ENCODE results near the gene SLX4.

Gene SLX4

GRCh38 chr16:3651461-3652372, 40.3 kb upstream of the SLX4 start:
- H3K27ac ChIP-seq (ENCODE audit: low read depth, low read length, severe bottlenecking): no peak overlapping the region
- H3K4me1 ChIP-seq (ENCODE audit: control insufficient read depth, insufficient read depth, low read length, poor library complexity, severe bottlenecking): no peaks in the 10 kb centered on the region
- 87 to 88% methylated on average over 14 to 17 of the region's 18 CpGs for WGBS, 2 experiments (ENCODE audit: insufficient coverage in 2 of 2)
- no peak overlapping the region for H3K4me3 ChIP-seq (ENCODE audit: extremely low read depth, insufficient read depth, low read length, poor library complexity, severe bottlenecking)
- peaks cover 43% of the 10 kb centered on the region for H3K36me3 ChIP-seq (ENCODE audit: control insufficient read depth, insufficient read depth, low read length)
- H3K9me3 ChIP-seq (ENCODE audit: control insufficient read depth, low read length): no peaks in the 10 kb centered on the region

DNA sequence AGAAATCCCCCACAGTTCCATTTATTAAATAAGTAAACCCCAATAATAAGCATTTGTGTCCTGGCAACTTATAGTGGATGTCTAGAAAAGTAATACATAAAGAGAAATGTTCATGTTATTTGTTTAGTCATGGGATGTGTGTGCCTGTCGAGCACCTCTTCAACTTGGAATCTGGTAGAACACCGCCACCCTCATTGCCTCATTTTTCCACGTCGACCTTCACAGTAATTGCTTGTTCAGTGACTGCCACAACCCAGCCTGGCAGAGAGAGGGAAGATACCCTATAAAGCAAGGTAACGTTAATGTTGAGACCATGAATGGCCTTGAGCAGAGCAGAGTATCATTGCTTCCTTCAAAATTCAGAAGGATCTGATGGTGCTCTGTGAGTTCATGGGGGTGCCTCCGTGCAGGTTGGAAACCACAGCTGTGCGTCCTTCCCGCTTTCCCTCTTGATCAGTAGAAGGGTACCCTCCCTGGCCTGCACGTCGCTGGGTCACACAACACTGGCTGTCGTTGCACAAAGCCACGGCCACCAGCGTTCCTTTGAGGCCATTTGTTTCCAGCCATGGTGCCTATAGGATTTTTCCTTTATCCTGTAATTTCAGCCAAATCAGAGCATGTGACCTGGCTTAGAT, 39.3 kb upstream of the SLX4 start:
- Histone ChIP-seq H3K4me1 (ENCODE audit: control insufficient read depth, insufficient read depth, low read length, poor library complexity, severe bottlenecking) (peaks cover 6% of the 10 kb centered on the region), H3K9me3 (ENCODE audit: control insufficient read depth, low read length) (no peaks in the 10 kb centered on the region), H3K27ac (ENCODE audit: low read depth, low read length, severe bottlenecking) (no peak overlapping the region), H3K4me3 (ENCODE audit: extremely low read depth, insufficient read depth, low read length, poor library complexity, severe bottlenecking) (no peak overlapping the region), H3K36me3 (ENCODE audit: control insufficient read depth, insufficient read depth, low read length) (peaks cover 39% of the 10 kb centered on the region)
- WGBS, 2 experiments (ENCODE audit: insufficient coverage in 2 of 2): 93 to 94% methylated on average over 9 to 13 of the region's 13 CpGs

DNA sequence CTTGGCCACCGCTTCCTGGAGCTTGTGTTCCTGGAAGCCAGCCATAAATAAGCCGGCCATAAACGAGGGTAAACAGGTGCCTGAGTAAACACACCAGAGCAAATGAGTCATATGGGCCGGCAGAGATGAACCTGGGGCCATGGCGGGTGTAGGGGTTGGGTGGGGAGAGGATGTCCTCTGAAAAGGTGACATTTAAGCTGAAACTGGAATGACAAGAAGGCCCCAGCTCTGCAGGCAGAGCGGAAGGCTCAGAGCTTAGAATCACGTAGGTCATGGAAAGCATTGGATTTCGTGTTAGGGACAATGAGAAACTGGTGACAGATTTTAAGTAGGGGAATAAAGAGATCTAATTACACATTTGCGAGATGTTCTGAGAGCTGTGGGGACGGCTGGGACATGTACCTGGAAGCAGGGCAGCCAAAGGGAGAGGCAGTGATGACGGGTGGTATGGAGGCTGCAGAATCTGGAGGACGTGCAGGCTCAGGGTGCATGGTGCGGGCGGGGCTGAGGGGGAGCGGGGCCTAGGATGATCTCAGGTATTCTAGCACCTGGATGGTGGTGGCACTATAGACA, 35.0 kb upstream of the SLX4 start:
- peaks cover 33% of the 10 kb centered on the region for H3K4me1 ChIP-seq (ENCODE audit: control insufficient read depth, insufficient read depth, low read length, poor library complexity, severe bottlenecking)
- no peak overlapping the region for H3K4me3 ChIP-seq (ENCODE audit: extremely low read depth, insufficient read depth, low read length, poor library complexity, severe bottlenecking)
- peaks cover 9% of the 10 kb centered on the region for H3K36me3 ChIP-seq (ENCODE audit: control insufficient read depth, insufficient read depth, low read length)
- no peak overlapping the region for H3K27ac ChIP-seq (ENCODE audit: low read depth, low read length, severe bottlenecking)
- WGBS, 2 experiments (ENCODE audit: insufficient coverage in 2 of 2): 89 to 90% methylated on average over 13 to 14 of the region's 15 CpGs
- no peaks in the 10 kb centered on the region for H3K9me3 ChIP-seq (ENCODE audit: control insufficient read depth, low read length)

- 51 to 61% methylated on average over 13 of the region's 19 CpGs for WGBS, 2 experiments (ENCODE audit: insufficient coverage in 2 of 2)
- H3K4me1 ChIP-seq (ENCODE audit: control insufficient read depth, insufficient read depth, low read length, poor library complexity, severe bottlenecking): peaks cover 33% of the 10 kb centered on the region
- H3K36me3 ChIP-seq (ENCODE audit: control insufficient read depth, insufficient read depth, low read length): peaks cover 7% of the 10 kb centered on the region
- H3K27ac ChIP-seq (ENCODE audit: low read depth, low read length, severe bottlenecking): peak overlapping the region; percentile 62
- no peak overlapping the region for H3K4me3 ChIP-seq (ENCODE audit: extremely low read depth, insufficient read depth, low read length, poor library complexity, severe bottlenecking)
- H3K9me3 ChIP-seq (ENCODE audit: control insufficient read depth, low read length): no peaks in the 10 kb centered on the region
These were observed 34.3 kb upstream of the SLX4 start for GRCh38 chr16:3645504-3646347.

DNA sequence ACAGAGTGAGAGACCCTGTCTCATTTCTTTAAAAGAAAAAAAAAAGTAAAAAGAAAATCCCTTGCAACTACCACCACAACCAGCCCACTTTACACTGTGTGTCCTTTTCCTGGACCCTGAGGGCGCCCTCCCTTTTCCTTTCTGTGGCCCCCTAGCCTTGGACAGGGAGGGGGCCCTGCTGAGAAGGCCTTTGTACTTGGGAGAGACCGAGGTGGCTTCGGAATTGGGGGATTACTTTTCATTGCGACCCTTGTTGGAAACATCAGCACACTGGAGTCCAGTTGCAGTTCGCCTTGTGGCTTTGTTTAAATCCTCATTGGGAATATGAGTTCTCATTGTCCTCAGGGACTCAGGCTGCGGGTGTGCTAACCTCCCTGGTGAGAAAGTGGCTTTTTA, 33.7 kb upstream of the SLX4 start:
- Histone ChIP-seq H3K4me3 (ENCODE audit: extremely low read depth, insufficient read depth, low read length, poor library complexity, severe bottlenecking) (no peak overlapping the region), H3K9me3 (ENCODE audit: control insufficient read depth, low read length) (no peaks in the 10 kb centered on the region), H3K36me3 (ENCODE audit: control insufficient read depth, insufficient read depth, low read length) (peaks cover 8% of the 10 kb centered on the region), H3K27ac (ENCODE audit: low read depth, low read length, severe bottlenecking) (peak overlapping the region; percentile 62), H3K4me1 (ENCODE audit: control insufficient read depth, insufficient read depth, low read length, poor library complexity, severe bottlenecking) (peaks cover 36% of the 10 kb centered on the region)
- 45 to 60% methylated on average over 3 to 5 of the region's 6 CpGs for WGBS, 2 experiments (ENCODE audit: insufficient coverage in 2 of 2)

DNA sequence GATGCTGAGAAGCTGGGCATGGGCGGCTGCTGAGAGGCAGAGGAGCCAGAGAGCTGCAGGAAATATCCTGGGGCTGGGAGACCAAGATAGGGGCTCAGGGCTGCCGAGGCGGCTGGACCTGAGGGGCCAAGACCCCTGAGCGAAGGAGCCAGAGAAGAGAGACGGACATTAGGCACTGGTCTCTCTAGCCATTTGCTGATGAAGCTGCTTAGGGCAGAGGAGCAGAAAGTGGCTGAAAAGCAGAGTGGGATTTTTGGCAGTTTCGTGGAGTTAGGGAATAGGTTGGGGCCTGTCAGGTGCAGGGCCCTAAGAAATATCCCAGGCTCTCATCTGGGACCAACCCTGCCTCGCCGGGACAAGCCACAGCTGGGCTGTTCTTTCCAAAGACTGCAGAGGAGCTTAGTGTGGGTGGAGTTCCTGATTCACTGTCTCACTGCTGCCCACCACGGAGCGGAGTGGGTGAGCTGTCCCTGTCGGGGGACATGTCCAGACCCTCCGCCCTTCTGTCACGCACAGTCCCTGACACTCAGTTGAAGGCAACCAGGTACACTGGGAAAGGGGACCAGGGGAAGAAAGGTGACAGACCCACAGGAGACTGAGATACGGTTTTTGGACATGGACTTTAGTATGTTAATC, 31.8 kb upstream of the SLX4 start:
- H3K4me3 ChIP-seq (ENCODE audit: extremely low read depth, insufficient read depth, low read length, poor library complexity, severe bottlenecking): no peak overlapping the region
- peaks cover 39% of the 10 kb centered on the region for H3K4me1 ChIP-seq (ENCODE audit: control insufficient read depth, insufficient read depth, low read length, poor library complexity, severe bottlenecking)
- H3K36me3 ChIP-seq (ENCODE audit: control insufficient read depth, insufficient read depth, low read length): peaks cover 8% of the 10 kb centered on the region
- no peaks in the 10 kb centered on the region for H3K9me3 ChIP-seq (ENCODE audit: control insufficient read depth, low read length)
- WGBS, 2 experiments (ENCODE audit: insufficient coverage in 2 of 2): 91 to 98% methylated on average over 7 to 11 of the region's 14 CpGs
- H3K27ac ChIP-seq (ENCODE audit: low read depth, low read length, severe bottlenecking): peak overlapping the region; percentile 73

DNA sequence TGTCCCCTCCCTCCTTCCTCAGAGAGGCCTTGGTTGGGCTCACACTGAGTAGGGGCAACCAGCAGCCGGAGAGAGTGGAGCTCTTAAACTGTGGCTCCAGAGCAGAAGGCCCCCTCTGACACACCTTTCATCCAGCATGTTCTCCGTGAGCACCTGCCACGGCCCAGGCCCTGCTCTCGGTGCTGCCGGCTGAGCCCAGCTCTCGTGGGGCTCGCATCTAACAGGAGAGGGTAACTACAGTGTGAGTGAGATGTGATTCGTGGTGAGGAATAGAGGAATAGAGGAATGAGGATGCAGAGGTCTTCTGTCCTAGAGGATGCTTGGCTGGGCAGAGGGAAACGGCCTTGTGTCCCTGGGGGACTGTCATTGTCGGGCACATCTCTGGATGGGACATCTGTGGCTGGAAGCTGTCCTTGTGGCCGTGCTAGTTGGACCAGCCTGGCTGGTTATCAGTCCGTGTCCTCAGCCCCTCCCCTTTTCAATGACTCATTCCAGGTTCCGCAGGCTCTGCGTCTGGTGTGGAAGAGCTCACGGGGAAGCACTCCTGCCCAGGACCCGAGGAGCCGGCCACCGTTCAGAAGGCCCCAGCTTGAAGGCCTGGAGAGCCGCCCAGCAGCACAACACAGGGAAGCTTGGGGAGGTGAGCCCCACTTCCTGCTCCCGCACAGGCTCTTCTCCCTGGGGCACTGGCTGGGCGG, 31.1 kb upstream of the SLX4 start:
- peaks cover 8% of the 10 kb centered on the region for H3K36me3 ChIP-seq (ENCODE audit: control insufficient read depth, insufficient read depth, low read length)
- no peak overlapping the region for H3K4me3 ChIP-seq (ENCODE audit: extremely low read depth, insufficient read depth, low read length, poor library complexity, severe bottlenecking)
- peak overlapping the region; percentile 73 for H3K27ac ChIP-seq (ENCODE audit: low read depth, low read length, severe bottlenecking)
- no peaks in the 10 kb centered on the region for H3K9me3 ChIP-seq (ENCODE audit: control insufficient read depth, low read length)
- peaks cover 43% of the 10 kb centered on the region for H3K4me1 ChIP-seq (ENCODE audit: control insufficient read depth, insufficient read depth, low read length, poor library complexity, severe bottlenecking)
- 76 to 80% methylated on average over 12 to 21 of the region's 21 CpGs for WGBS, 2 experiments (ENCODE audit: insufficient coverage in 2 of 2)

- 92 to 98% methylated on average over 8 to 9 of the region's 9 CpGs for WGBS, 2 experiments (ENCODE audit: insufficient coverage in 2 of 2)
- Histone ChIP-seq H3K27ac (ENCODE audit: low read depth, low read length, severe bottlenecking) (no peak overlapping the region), H3K4me1 (ENCODE audit: control insufficient read depth, insufficient read depth, low read length, poor library complexity, severe bottlenecking) (peaks cover 48% of the 10 kb centered on the region), H3K36me3 (ENCODE audit: control insufficient read depth, insufficient read depth, low read length) (peaks cover 8% of the 10 kb centered on the region), H3K4me3 (ENCODE audit: extremely low read depth, insufficient read depth, low read length, poor library complexity, severe bottlenecking) (no peak overlapping the region), H3K9me3 (ENCODE audit: control insufficient read depth, low read length) (no peaks in the 10 kb centered on the region)
These were observed 30.5 kb upstream of the SLX4 start for GRCh38 chr16:3641801-3642396.

DNA sequence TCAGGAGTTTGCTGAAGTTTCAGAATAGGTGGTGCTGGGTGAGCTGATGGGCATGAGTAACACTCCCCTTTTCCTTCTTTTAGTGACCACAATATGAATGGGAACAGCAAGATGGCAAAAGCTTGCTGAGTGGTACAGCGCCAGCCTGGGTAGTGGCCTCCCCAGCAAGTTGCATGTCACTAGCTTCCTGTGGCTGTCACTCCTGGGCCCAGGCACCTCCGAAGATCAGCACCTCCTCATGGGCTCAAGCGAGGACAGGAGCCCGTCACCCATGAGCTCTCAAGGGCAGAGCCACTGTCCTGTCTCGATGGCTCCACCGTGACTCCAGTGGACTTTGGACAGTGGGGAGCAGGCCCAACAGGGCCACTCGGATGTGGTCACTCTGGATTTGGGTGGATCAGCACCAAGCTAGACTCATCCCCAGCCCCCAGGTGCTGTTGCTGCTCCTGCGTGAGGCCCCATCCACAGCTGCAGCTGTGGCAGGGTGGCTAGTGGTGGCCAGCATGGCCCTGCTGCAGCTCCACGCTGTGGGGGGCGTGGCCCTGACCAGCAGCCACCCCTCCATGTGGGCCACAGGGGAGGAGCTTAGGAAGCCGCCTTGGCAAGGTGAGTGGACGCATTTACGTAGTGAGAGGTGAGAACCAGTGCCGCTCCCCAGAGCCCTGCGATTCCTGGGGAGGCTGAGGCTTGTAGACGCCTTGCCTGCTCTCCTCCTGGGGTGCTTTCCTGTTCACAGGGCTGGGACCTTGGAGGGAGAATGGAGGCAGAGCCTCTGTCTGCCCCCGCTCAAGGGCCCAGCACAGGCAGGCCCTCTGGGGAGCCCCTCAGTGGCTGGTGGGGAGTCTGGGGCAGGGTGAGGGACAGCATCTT, 29.5 kb upstream of the SLX4 start:
- Histone ChIP-seq H3K4me1 (ENCODE audit: control insufficient read depth, insufficient read depth, low read length, poor library complexity, severe bottlenecking) (peaks cover 43% of the 10 kb centered on the region), H3K9me3 (ENCODE audit: control insufficient read depth, low read length) (no peaks in the 10 kb centered on the region), H3K4me3 (ENCODE audit: extremely low read depth, insufficient read depth, low read length, poor library complexity, severe bottlenecking) (no peak overlapping the region), H3K27ac (ENCODE audit: low read depth, low read length, severe bottlenecking) (no peak overlapping the region), H3K36me3 (ENCODE audit: control insufficient read depth, insufficient read depth, low read length) (peaks cover 8% of the 10 kb centered on the region)
- WGBS, 2 experiments (ENCODE audit: insufficient coverage in 2 of 2): 94% methylated on average over 12 of the region's 17 CpGs
